ENCODE results near the gene CRYBB2. TPM values are rescaled to one million over a fixed set of nuclear protein-coding genes. Genes with fewer than 3 reads are reported as not detected.
A peak's percentile ranks its signal among the peaks of the same experiment; 100 is the strongest.
"Not testable (repeated sequence)": the region's sequence is repeated elsewhere in the genome, so short reads cannot be mapped to it uniquely, and the experiment has no call there.

CRYBB2 gene
- total RNA-seq, 1 donor from 2014 or later, result not detected

- FAIRE-seq; H3K27me3 ChIP-seq (ENCODE audit: control insufficient read depth, insufficient read depth, low read length); H3K36me3 ChIP-seq (ENCODE audit: control insufficient read depth, insufficient read depth, low read length); H3K4me3 ChIP-seq (ENCODE audit: low read depth, low read length); DNase-seq (ENCODE audit: low read depth): not testable (repeated sequence)
Observed at GRCh38 chr22:25267567-25267966, 48.1 kb downstream of the CRYBB2 start.

DNA sequence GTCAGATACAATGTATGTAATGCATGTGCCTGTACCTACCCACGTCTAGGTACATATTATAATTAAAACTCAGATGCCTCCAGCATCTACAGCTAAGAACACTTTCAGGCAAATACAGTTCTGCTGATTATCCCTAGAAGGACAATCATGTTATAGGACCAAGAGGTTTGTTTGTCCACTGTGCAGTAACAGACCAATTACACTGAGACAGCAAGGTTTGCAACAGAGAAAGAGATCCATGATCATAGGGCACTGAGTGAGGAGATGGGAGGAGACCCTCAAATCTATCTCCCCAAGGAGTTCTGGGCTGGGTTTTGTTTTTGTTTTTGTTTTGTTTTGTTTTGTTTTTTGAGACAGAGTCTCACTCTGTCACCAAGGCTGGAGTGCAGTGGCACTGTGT, 49.5 kb downstream of the CRYBB2 start:
- not testable (repeated sequence) for H3K27me3 ChIP-seq (ENCODE audit: control insufficient read depth, insufficient read depth, low read length); H3K4me3 ChIP-seq (ENCODE audit: low read depth, low read length); DNase-seq (ENCODE audit: low read depth); H3K36me3 ChIP-seq (ENCODE audit: control insufficient read depth, insufficient read depth, low read length); FAIRE-seq

- not testable (repeated sequence) for H3K36me3 ChIP-seq (ENCODE audit: control insufficient read depth, insufficient read depth, low read length); DNase-seq (ENCODE audit: low read depth); H3K27me3 ChIP-seq (ENCODE audit: control insufficient read depth, insufficient read depth, low read length); H3K4me3 ChIP-seq (ENCODE audit: low read depth, low read length)
- FAIRE-seq, result peak; percentile 43
Observed at GRCh38 chr22:25270061-25270460, 50.6 kb downstream of the CRYBB2 start.

DNA sequence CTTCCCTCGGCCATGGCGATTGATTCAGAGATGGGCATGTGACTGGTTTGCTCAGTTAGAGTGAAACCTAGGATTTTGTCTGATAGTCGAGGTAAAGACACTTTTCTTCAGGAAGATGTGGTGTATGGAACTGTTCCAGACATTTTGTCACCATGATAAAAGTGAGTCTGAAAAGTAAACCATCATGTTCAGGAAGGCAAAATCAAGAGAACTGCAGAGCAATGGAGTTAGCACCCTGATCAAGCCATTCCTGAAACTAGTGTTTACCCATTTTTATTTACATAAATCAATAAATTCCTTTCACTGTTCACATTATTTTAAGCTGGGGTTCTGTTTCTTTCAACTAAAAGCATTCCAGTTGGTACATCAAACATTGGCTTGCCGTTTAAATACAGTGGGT, 53.8 kb downstream of the CRYBB2 start:
- not testable (repeated sequence) for H3K36me3 ChIP-seq (ENCODE audit: control insufficient read depth, insufficient read depth, low read length); H3K27me3 ChIP-seq (ENCODE audit: control insufficient read depth, insufficient read depth, low read length); DNase-seq (ENCODE audit: low read depth); FAIRE-seq; H3K4me3 ChIP-seq (ENCODE audit: low read depth, low read length)

DNA sequence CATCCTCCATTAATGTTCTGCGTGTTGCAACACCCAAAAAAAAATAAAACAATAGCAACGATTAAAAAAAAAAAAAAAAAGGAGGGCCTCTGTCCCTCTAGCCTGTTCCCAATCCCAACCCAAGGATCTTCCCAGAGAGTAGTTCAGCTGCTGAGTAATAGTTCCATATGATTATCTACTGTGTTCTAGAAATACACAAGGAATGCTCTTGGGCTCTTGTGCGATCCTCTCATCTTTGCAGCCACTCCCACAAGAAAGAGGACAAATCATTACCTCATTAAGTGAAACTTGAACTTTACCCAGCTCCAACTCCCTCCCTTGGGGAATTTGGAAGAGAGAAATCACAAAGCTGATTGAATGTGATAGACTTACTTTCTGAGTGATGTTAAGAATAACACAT, 54.5 kb downstream of the CRYBB2 start:
- not testable (repeated sequence) for H3K4me3 ChIP-seq (ENCODE audit: low read depth, low read length); DNase-seq (ENCODE audit: low read depth); FAIRE-seq; H3K36me3 ChIP-seq (ENCODE audit: control insufficient read depth, insufficient read depth, low read length); H3K27me3 ChIP-seq (ENCODE audit: control insufficient read depth, insufficient read depth, low read length)

GRCh38 chr22:25280118-25280517, 60.7 kb downstream of the CRYBB2 start:
- not testable (repeated sequence) for H3K36me3 ChIP-seq (ENCODE audit: control insufficient read depth, insufficient read depth, low read length); H3K4me3 ChIP-seq (ENCODE audit: low read depth, low read length); DNase-seq (ENCODE audit: low read depth); FAIRE-seq
- peaks cover 25% of the 10 kb centered on the region for H3K27me3 ChIP-seq (ENCODE audit: control insufficient read depth, insufficient read depth, low read length)

Other genes starting within 250 kb of the CRYBB2 start
- not detected in 2 replicates for gene CRYBB3, start 19.8 kb upstream of the CRYBB2 start, total RNA-seq